Measurements from ENCODE around the gene FZD2.

Gene FZD2

GRCh38 chr17:44522883-44523671, 34.2 kb upstream of the FZD2 start:
- Histone ChIP-seq H3K4me2 (ENCODE audit: low read length) (peak overlapping the region; percentile 50), H4K20me1 (ENCODE audit: control insufficient read depth, insufficient read depth, low read depth, low read length) (no peaks in the 10 kb centered on the region), H3K4me3 (ENCODE audit: low read length) (peak overlapping the region; percentile 43; the same call in 1 of the 2 replicates), H3K9me2 (replicated peaks; ENCODE audit: control insufficient read depth, low read length) (no peaks in the 10 kb centered on the region), H3K36me3 (ENCODE audit: control insufficient read depth, low read length) (no peaks in the 10 kb centered on the region), H3K79me2 (ENCODE audit: control insufficient read depth, low read length) (no peaks in the 10 kb centered on the region), H3K27me3 (ENCODE audit: control insufficient read depth, low read length) (peaks cover 1% of the 10 kb centered on the region), H3F3A (ENCODE audit: control insufficient read depth, insufficient read depth) (no peaks in the 10 kb centered on the region), H3K4me1 (ENCODE audit: control insufficient read depth, low read length) (peaks cover 9% of the 10 kb centered on the region), H3K27ac (ENCODE audit: low read depth, low read length) (no peak overlapping the region), H3K9me3 (ENCODE audit: control insufficient read depth, insufficient read depth, low read length) (no peaks in the 10 kb centered on the region)
- no peak for TF ChIP-seq EZH2phosphoT487 (IDR thresholded peaks at IDR 0.05; ENCODE audit: borderline replicate concordance, low read length)
- TF ChIP-seq CTCF (IDR thresholded peaks at IDR 0.05; ENCODE audit: low read depth, low read length, poor library complexity, severe bottlenecking): peak; percentile 82

- TF ChIP-seq CTCF (IDR thresholded peaks at IDR 0.05; ENCODE audit: low read depth, low read length, poor library complexity, severe bottlenecking) (no peak), EZH2phosphoT487 (IDR thresholded peaks at IDR 0.05; ENCODE audit: borderline replicate concordance, low read length) (no peak)
- Histone ChIP-seq H3K9me3 (ENCODE audit: control insufficient read depth, insufficient read depth, low read length) (no peaks in the 10 kb centered on the region), H3F3A (ENCODE audit: control insufficient read depth, insufficient read depth) (no peaks in the 10 kb centered on the region), H3K79me2 (ENCODE audit: control insufficient read depth, low read length) (no peaks in the 10 kb centered on the region), H3K4me1 (ENCODE audit: control insufficient read depth, low read length) (peaks cover 9% of the 10 kb centered on the region), H3K4me2 (ENCODE audit: low read length) (peak overlapping the region; percentile 50), H3K9me2 (replicated peaks; ENCODE audit: control insufficient read depth, low read length) (no peaks in the 10 kb centered on the region), H3K36me3 (ENCODE audit: control insufficient read depth, low read length) (no peaks in the 10 kb centered on the region), H3K27me3 (ENCODE audit: control insufficient read depth, low read length) (no peaks in the 10 kb centered on the region), H4K20me1 (ENCODE audit: control insufficient read depth, insufficient read depth, low read depth, low read length) (no peaks in the 10 kb centered on the region), H3K4me3 (ENCODE audit: low read length) (peak overlapping the region; percentile 43; the same call in 1 of the 2 replicates), H3K27ac (ENCODE audit: low read depth, low read length) (no peak overlapping the region)
Measured at GRCh38 chr17:44523672-44523972, 33.7 kb upstream of the FZD2 start.

GRCh38 chr17:44527102-44527501, 30.2 kb upstream of the FZD2 start:
- H3K79me2 ChIP-seq (ENCODE audit: control insufficient read depth, low read length): no peaks in the 10 kb centered on the region
- no peaks in the 10 kb centered on the region for H4K20me1 ChIP-seq (ENCODE audit: control insufficient read depth, insufficient read depth, low read depth, low read length)
- H3K4me2 ChIP-seq (ENCODE audit: low read length): no peak overlapping the region
- no peaks in the 10 kb centered on the region for H3K9me3 ChIP-seq (ENCODE audit: control insufficient read depth, insufficient read depth, low read length)
- no peak overlapping the region for H3K4me3 ChIP-seq (ENCODE audit: low read length)
- no peak overlapping the region for H3K27ac ChIP-seq (ENCODE audit: low read depth, low read length)
- TF ChIP-seq CTCF (IDR thresholded peaks at IDR 0.05; ENCODE audit: low read depth, low read length, poor library complexity, severe bottlenecking) (no peak), EZH2phosphoT487 (IDR thresholded peaks at IDR 0.05; ENCODE audit: borderline replicate concordance, low read length) (no peak)
- no peaks in the 10 kb centered on the region for H3K9me2 ChIP-seq (replicated peaks; ENCODE audit: control insufficient read depth, low read length)
- H3K27me3 ChIP-seq (ENCODE audit: control insufficient read depth, low read length): no peaks in the 10 kb centered on the region
- no peaks in the 10 kb centered on the region for H3F3A ChIP-seq (ENCODE audit: control insufficient read depth, insufficient read depth)
- H3K36me3 ChIP-seq (ENCODE audit: control insufficient read depth, low read length): no peaks in the 10 kb centered on the region
- H3K4me1 ChIP-seq (ENCODE audit: control insufficient read depth, low read length): peaks cover 9% of the 10 kb centered on the region
